Neuronal stem cell (in vitro differentiated cells): Measurements from ENCODE around the gene NUP210L.

Experiments used
- DNase-seq: peaks from one replicate; pipeline ENCODE4 v3.0.0-alpha.2; 2013; ENCODE audit warnings: low spot score
- H2AFZ ChIP-seq: one replicate; pipeline ENCODE4 v1.6.1; 2013; ENCODE audit warnings: mild to moderate bottlenecking, low read length, inconsistent platforms
- H2AK5ac ChIP-seq: 2 replicates; pipeline ENCODE4 v1.6.1; 2013; ENCODE audit warnings: low read depth, mild to moderate bottlenecking, inconsistent platforms, low read length, moderate library complexity, mixed read lengths
- H2BK120ac ChIP-seq: 2 replicates; pipeline ENCODE4 v1.6.1; 2013; ENCODE audit warnings: low read depth, mild to moderate bottlenecking, inconsistent platforms, low read length, moderate library complexity, mixed read lengths
- H2BK12ac ChIP-seq: one replicate; pipeline ENCODE4 v1.6.1; 2013; ENCODE audit warnings: low read length, inconsistent platforms
- H2BK15ac ChIP-seq: 2 replicates; pipeline ENCODE4 v1.6.1; 2013; ENCODE audit warnings: mild to moderate bottlenecking, low read length, inconsistent platforms, mixed read lengths
- H2BK5ac ChIP-seq: one replicate; pipeline ENCODE4 v1.6.1; 2013; ENCODE audit warnings: inconsistent platforms, mild to moderate bottlenecking, low read length, moderate library complexity
- H3K14ac ChIP-seq: one replicate; pipeline ENCODE4 v1.6.1; 2013; ENCODE audit warnings: low read length, inconsistent platforms
- H3K18ac ChIP-seq: 2 replicates; pipeline ENCODE4 v1.6.1; 2013; ENCODE audit warnings: low read length, inconsistent platforms
- H3K23ac ChIP-seq: 2 replicates; pipeline ENCODE4 v1.6.1; 2013; ENCODE audit warnings: low read depth, mild to moderate bottlenecking, mixed read lengths, low read length, inconsistent platforms; ENCODE audit not compliant: poor library complexity
- H3K27ac ChIP-seq: replicated peaks from 3 replicates; pipeline ENCODE4 v1.5.1; 2013; ENCODE audit warnings: low read length, inconsistent platforms
- H3K27me3 ChIP-seq, 3 experiments: 2 replicates each; pipeline ENCODE4 v1.6.1; 2013; ENCODE audit warnings: low read length in 3 of 3, mild to moderate bottlenecking in 2 of 3, inconsistent platforms in 1 of 3, low read depth in 1 of 3, mixed read lengths in 1 of 3, moderate library complexity in 1 of 3; ENCODE audit not compliant: control insufficient read depth in 3 of 3, insufficient read depth in 3 of 3
- H3K36me3 ChIP-seq, 2 donors: replicated peaks in 1 of 2; 2 replicates each; pipeline ENCODE4 v1.6.1; 2013; ENCODE audit warnings: low read length in 2 of 2; ENCODE audit not compliant: control insufficient read depth in 2 of 2, insufficient read depth in 2 of 2
- H3K4ac ChIP-seq: 2 replicates; pipeline ENCODE4 v1.6.1; 2013; ENCODE audit warnings: inconsistent platforms, mild to moderate bottlenecking, low read length, moderate library complexity
- H3K4me1 ChIP-seq, 2 donors: 1 replicate in 1 of 2; 2 replicates in 1 of 2; pipeline ENCODE4 v1.6.1; 2013; ENCODE audit warnings: low read length in 2 of 2, low read depth in 1 of 2; ENCODE audit not compliant: control insufficient read depth in 2 of 2, insufficient read depth in 1 of 2
- H3K4me2 ChIP-seq: one replicate; pipeline ENCODE4 v1.6.1; 2013; ENCODE audit warnings: mild to moderate bottlenecking, low read length, inconsistent platforms; ENCODE audit not compliant: insufficient read depth, poor library complexity, severe bottlenecking
- H3K4me3 ChIP-seq, 2 donors: 2 replicates each; pipeline ENCODE4 v1.5.1; 2013; ENCODE audit warnings: low read length in 2 of 2, mild to moderate bottlenecking in 2 of 2, inconsistent platforms in 1 of 2, moderate library complexity in 1 of 2
- H3K79me1 ChIP-seq: one replicate; pipeline ENCODE4 v1.6.1; 2013; ENCODE audit warnings: low read depth, mild to moderate bottlenecking, inconsistent platforms, low read length, moderate library complexity
- H3K9ac ChIP-seq: one replicate; pipeline ENCODE4 v1.6.1; 2013; ENCODE audit warnings: mild to moderate bottlenecking, low read depth, low read length, inconsistent platforms; ENCODE audit not compliant: poor library complexity
- H3K9me3 ChIP-seq, 2 donors: replicated peaks in 1 of 2; 2 replicates each; pipeline versions ENCODE3 to v1.6.1; 2013; ENCODE audit warnings: low read length in 2 of 2, mild to moderate bottlenecking in 2 of 2, inconsistent platforms in 1 of 2, low read depth in 1 of 2, mixed read lengths in 1 of 2, moderate library complexity in 1 of 2; ENCODE audit not compliant: control insufficient read depth in 2 of 2, insufficient read depth in 1 of 2
- H4K8ac ChIP-seq: one replicate; pipeline ENCODE4 v1.6.1; 2013; ENCODE audit warnings: low read depth, mild to moderate bottlenecking, inconsistent platforms, low read length, moderate library complexity
- H4K91ac ChIP-seq: one replicate; pipeline ENCODE4 v1.6.1; 2013; ENCODE audit warnings: low read length, low read depth, mild to moderate bottlenecking, inconsistent platforms; ENCODE audit not compliant: poor library complexity
- WGBS, 2 donors: extraction: QIAGEN DNeasy Blood & Tissue Kit; methylation state at CpG; one replicate each; pipeline ENCODE4 v1.1.7; 2013; ENCODE audit warnings: missing lambda C conversion rate in 2 of 2, mixed read lengths in 1 of 2; ENCODE audit not compliant: insufficient read length in 2 of 2, insufficient replicate concordance in 1 of 2; ENCODE audit errors: extremely low coverage in 2 of 2; 5-methylcytosine and 5-hydroxymethylcytosine counted together

The NUP210L gene

DNA sequence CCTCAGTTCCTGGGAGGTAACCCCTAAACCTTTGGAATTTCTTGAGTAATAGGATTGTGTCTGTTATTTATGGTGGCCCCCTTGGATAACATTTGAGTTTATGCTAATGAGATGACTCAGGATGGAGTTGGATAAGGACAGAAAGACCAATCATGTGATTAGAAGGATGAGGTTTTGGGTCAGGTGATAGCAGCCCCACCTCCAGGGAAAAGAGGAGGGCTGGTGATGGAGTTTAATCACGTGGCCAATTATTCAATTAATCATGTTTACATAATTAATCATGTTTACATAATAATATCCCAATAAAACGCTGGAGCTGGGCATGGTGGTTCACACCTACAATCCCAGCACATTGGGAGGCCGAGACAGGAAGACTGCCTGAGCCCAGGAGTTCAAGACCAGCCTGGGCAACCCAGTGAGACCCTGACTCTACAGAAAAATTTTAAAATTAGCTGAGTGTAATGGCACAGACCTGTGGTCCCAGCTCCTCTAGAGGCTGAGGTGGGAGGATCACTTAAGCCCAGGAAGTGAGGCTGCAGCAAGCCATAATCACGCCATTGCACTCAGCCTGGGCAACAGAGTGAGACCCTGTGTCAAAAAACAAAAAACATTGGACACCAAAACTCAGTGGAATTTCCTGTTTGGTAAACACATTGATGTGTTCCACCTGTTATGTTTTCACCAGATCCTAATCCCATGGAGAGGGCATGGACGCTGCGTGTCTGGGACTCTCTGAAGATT, 73.3 kb downstream of the NUP210L start:
- no peak overlapping the region for H2BK120ac ChIP-seq
- H4K8ac ChIP-seq, result no peak overlapping the region
- H3K14ac ChIP-seq, result no peak overlapping the region
- H2BK15ac ChIP-seq, result no peak overlapping the region
- no peaks in the 10 kb centered on the region for H3K79me1 ChIP-seq
- peaks cover 0 to 3% of the 10 kb centered on the region in 2 donors for H3K9me3 ChIP-seq
- no peak overlapping the region for H3K4me2 ChIP-seq
- WGBS, 2 donors, result no CpG with 5 or more reads among the region's 6 CpGs
- no peak overlapping the region for H2AK5ac ChIP-seq
- no peaks in the 10 kb centered on the region for H3K36me3 ChIP-seq
- no peak overlapping the region for H3K4ac ChIP-seq
- H3K4me1 ChIP-seq, result no peaks in the 10 kb centered on the region
- H2AFZ ChIP-seq, result no peak overlapping the region
- no peak overlapping the region for H2BK5ac ChIP-seq
- H3K27me3 ChIP-seq, result no peaks in the 10 kb centered on the region
- H3K27ac ChIP-seq, result no peak overlapping the region
- no peak overlapping the region for H3K18ac ChIP-seq
- no peak overlapping the region for H2BK12ac ChIP-seq
- no peak for DNase-seq
- no peak overlapping the region for H3K9ac ChIP-seq
- no peak overlapping the region for H4K91ac ChIP-seq
- no peak overlapping the region for H3K23ac ChIP-seq
- H3K4me3 ChIP-seq, result no peak overlapping the region

DNA sequence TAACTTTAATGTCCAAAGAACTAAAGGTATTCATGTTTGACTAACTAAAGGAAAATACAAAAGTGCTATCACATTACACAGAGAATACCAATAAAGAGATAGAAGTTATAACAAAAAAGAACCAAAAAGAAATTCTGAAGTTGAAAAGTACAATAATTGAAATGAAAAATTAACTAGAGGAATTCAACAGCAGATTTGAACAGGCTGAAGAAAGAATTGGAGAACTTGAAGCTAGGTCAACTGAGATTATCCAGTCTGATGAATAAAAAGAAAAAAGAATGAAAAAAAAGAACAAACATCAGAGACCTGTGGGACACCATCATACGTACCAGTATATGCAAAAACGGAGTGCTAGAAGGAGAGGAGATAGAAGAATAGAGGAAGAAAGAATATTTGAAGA, 78.5 kb downstream of the NUP210L start:
- no peaks in the 10 kb centered on the region for H3K4me1 ChIP-seq
- H3K18ac ChIP-seq, result no peak overlapping the region
- no peak overlapping the region for H3K4me3 ChIP-seq
- no peaks in the 10 kb centered on the region for H3K27me3 ChIP-seq
- no CpG with 5 or more reads among the region's 2 CpGs for WGBS, 2 donors
- H3K27ac ChIP-seq, result no peak overlapping the region
- no peak overlapping the region for H3K4ac ChIP-seq
- H4K91ac ChIP-seq, result no peak overlapping the region
- H2BK15ac ChIP-seq, result no peak overlapping the region
- no peak overlapping the region for H2AFZ ChIP-seq
- H3K79me1 ChIP-seq, result no peaks in the 10 kb centered on the region
- H4K8ac ChIP-seq, result no peak overlapping the region
- H2BK12ac ChIP-seq, result no peak overlapping the region
- H2BK120ac ChIP-seq, result no peak overlapping the region
- H3K14ac ChIP-seq, result no peak overlapping the region
- DNase-seq, result no peak
- no peaks in the 10 kb centered on the region for H3K36me3 ChIP-seq
- no peak overlapping the region for H2AK5ac ChIP-seq
- H3K23ac ChIP-seq, result no peak overlapping the region
- peaks cover 0 to 4% of the 10 kb centered on the region in 2 donors for H3K9me3 ChIP-seq
- no peak overlapping the region for H3K9ac ChIP-seq
- H3K4me2 ChIP-seq, result no peak overlapping the region
- no peak overlapping the region for H2BK5ac ChIP-seq

DNA sequence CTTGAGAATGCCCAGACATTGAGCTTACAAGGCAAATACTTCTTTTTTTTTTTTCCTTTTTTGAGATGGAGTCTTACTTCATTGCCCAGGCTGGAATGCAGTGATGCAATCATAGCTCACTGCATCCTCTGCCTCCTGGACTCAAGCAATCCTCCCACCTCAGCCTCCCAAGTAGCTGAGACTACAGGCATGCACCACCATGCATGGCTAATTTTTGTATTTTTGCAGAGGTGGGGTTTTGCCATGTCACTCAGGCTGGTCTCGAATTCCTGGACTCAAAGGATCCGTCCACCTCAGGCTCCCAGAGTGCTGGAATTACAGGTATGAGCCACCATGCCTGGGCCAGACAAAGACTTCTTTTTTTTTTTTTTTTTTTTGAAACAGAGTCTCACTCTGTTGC, 79.1 kb downstream of the NUP210L start:
- Histone ChIP-seq H3K4me3 (no peak overlapping the region), H2BK15ac (no peak overlapping the region), H3K4me1 (no peaks in the 10 kb centered on the region), H3K27me3 (no peaks in the 10 kb centered on the region), H3K9me3 (peaks cover 0 to 4% of the 10 kb centered on the region in 2 donors), H3K27ac (no peak overlapping the region), H2BK120ac (no peak overlapping the region), H4K8ac (no peak overlapping the region), H3K23ac (no peak overlapping the region), H3K4me2 (no peak overlapping the region), H3K9ac (no peak overlapping the region), H3K4ac (no peak overlapping the region), H4K91ac (no peak overlapping the region), H2AK5ac (no peak overlapping the region), H3K14ac (no peak overlapping the region), H3K18ac (no peak overlapping the region), H3K79me1 (no peaks in the 10 kb centered on the region), H2AFZ (no peak overlapping the region), H2BK5ac (no peak overlapping the region), H2BK12ac (no peak overlapping the region), H3K36me3 (no peaks in the 10 kb centered on the region)
- no CpG with 5 or more reads among the region's 2 CpGs for WGBS, 2 donors
- DNase-seq, result no peak

DNA sequence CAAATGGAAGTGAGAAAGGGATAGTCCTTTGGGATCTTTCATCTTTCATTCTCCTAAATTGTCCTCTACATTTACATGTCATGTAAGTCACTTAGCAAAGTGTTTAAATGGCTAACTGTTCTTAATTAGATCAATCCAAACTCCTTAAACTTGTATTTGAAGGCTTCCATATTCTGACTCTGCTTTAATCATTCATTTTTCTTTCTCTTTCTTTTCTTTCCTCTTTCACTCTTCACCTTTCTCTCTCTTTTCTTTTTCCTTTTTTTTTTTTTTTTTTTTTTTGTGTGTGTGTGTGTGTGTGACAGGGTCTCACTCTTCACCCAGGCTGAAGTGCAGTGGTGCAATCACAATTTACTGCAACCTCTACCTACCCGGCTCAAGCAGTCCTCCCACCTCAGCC, 92.6 kb downstream of the NUP210L start:
- no peak overlapping the region for H3K4me2 ChIP-seq
- no peaks in the 10 kb centered on the region for H3K79me1 ChIP-seq
- H2AK5ac ChIP-seq, result no peak overlapping the region
- H3K14ac ChIP-seq, result no peak overlapping the region
- no peak overlapping the region for H3K4ac ChIP-seq
- no peak overlapping the region for H2BK12ac ChIP-seq
- H3K9ac ChIP-seq, result no peak overlapping the region
- no peak overlapping the region for H2AFZ ChIP-seq
- no peak overlapping the region for H2BK120ac ChIP-seq
- no peak overlapping the region for H4K8ac ChIP-seq
- H2BK5ac ChIP-seq, result no peak overlapping the region
- no peaks in the 10 kb centered on the region for H3K9me3 ChIP-seq
- H3K4me1 ChIP-seq, result no peaks in the 10 kb centered on the region
- H4K91ac ChIP-seq, result no peak overlapping the region
- no peak overlapping the region for H3K4me3 ChIP-seq
- DNase-seq, result no peak
- peaks cover 0 to 13% (median 0%) of the 10 kb centered on the region in 3 experiments for H3K27me3 ChIP-seq
- no CpG with 5 or more reads among the region's 1 CpG for WGBS, 2 donors
- H3K36me3 ChIP-seq, result no peaks in the 10 kb centered on the region
- no peak overlapping the region for H3K27ac ChIP-seq
- no peak overlapping the region for H2BK15ac ChIP-seq
- no peak overlapping the region for H3K23ac ChIP-seq
- no peak overlapping the region for H3K18ac ChIP-seq
